ENCODE data around the gene ZNF280C. TPM values are rescaled to one million over a fixed set of nuclear protein-coding genes. Genes with fewer than 3 reads are reported as not detected.

The ZNF280C gene
- total and polyA plus RNA-seq, 2 of the 13 experiments (the other 11 are each of a cell fraction or from before 2014, with no cell fraction given) = 3.0 to 3.3 TPM

DNA sequence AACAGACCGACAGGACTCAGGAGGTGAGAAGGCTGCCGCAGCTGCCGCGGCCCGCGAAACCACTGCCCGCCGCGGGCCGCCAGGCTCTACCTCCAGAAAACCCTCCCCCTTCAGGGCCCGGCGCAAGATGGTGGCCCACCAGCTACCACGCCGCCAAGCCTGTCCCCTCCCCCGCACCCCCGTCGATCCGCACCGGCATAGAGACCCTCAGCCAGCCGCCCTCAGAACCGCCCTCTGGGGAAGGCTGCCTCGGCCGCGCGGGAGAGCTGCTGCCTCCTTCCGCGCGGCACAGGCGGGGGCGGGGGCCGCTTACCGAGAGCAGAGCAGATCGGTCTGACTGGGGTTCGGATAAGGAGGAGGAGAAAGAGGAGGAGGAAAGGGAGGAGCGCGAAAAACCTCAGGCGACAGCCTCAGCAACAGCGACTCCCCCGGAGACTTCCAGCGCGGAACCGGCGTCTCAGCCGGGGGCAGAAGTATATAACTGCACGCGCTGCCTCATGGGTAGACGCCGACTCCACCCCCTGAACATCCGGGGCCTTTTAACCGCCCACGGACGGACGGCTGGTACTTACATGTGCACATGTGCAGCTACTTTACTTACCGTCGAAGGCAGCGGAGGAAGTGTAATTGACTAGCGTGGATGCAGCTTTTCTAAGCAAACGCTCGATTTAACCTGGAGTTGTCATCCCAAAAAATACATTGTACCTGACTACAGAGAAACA is at the start of gene ZNF280C (continued):
- TF ChIP-seq, protein P1, sequence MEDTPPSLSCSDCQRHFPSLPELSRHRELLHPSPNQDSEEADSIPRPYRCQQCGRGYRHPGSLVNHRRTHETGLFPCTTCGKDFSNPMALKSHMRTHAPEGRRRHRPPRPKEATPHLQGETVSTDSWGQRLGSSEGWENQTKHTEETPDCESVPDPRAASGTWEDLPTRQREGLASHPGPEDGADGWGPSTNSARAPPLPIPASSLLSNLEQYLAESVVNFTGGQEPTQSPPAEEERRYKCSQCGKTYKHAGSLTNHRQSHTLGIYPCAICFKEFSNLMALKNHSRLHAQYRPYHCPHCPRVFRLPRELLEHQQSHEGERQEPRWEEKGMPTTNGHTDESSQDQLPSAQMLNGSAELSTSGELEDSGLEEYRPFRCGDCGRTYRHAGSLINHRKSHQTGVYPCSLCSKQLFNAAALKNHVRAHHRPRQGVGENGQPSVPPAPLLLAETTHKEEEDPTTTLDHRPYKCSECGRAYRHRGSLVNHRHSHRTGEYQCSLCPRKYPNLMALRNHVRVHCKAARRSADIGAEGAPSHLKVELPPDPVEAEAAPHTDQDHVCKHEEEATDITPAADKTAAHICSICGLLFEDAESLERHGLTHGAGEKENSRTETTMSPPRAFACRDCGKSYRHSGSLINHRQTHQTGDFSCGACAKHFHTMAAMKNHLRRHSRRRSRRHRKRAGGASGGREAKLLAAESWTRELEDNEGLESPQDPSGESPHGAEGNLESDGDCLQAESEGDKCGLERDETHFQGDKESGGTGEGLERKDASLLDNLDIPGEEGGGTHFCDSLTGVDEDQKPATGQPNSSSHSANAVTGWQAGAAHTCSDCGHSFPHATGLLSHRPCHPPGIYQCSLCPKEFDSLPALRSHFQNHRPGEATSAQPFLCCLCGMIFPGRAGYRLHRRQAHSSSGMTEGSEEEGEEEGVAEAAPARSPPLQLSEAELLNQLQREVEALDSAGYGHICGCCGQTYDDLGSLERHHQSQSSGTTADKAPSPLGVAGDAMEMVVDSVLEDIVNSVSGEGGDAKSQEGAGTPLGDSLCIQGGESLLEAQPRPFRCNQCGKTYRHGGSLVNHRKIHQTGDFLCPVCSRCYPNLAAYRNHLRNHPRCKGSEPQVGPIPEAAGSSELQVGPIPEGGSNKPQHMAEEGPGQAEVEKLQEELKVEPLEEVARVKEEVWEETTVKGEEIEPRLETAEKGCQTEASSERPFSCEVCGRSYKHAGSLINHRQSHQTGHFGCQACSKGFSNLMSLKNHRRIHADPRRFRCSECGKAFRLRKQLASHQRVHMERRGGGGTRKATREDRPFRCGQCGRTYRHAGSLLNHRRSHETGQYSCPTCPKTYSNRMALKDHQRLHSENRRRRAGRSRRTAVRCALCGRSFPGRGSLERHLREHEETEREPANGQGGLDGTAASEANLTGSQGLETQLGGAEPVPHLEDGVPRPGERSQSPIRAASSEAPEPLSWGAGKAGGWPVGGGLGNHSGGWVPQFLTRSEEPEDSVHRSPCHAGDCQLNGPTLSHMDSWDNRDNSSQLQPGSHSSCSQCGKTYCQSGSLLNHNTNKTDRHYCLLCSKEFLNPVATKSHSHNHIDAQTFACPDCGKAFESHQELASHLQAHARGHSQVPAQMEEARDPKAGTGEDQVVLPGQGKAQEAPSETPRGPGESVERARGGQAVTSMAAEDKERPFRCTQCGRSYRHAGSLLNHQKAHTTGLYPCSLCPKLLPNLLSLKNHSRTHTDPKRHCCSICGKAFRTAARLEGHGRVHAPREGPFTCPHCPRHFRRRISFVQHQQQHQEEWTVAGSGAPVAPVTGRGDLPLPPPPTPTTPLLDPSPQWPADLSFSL (CRISPR knock-in tag; IDR thresholded peaks at IDR 0.05) = no peak
- TF ChIP-seq ZNF879 (CRISPR knock-in tag; IDR thresholded peaks at IDR 0.05) (no peak), TMF1 (CRISPR knock-in tag; IDR thresholded peaks at IDR 0.05; ENCODE audit: low read depth) (no peak), RFX5 (IDR thresholded peaks at IDR 0.05; ENCODE audit: low read depth, low read length) (no peak), NRL (CRISPR knock-in tag; IDR thresholded peaks at IDR 0.05; ENCODE audit: borderline replicate concordance) (no peak; the same call in 1 of the 2 replicates), MIER2 (CRISPR knock-in tag; IDR thresholded peaks at IDR 0.05) (no peak), ARID2 (CRISPR knock-in tag; IDR thresholded peaks at IDR 0.05; ENCODE audit: borderline replicate concordance) (no peak), ZSCAN25 (CRISPR knock-in tag; IDR thresholded peaks at IDR 0.05) (0 out of 2 replicates have a peak, but pooled peaks have one; percentile 23), POLR2G (IDR thresholded peaks at IDR 0.05; ENCODE audit: low read depth, low read length) (peak; percentile 95), GABPA (IDR thresholded peaks at IDR 0.05; ENCODE audit: low read depth, low read length) (no peak), GABPA (CRISPR knock-in tag; IDR thresholded peaks at IDR 0.05; ENCODE audit: low read depth) (peak; percentile 51; the same call in 1 of the 2 replicates), ONECUT2 (CRISPR knock-in tag; IDR thresholded peaks at IDR 0.05) (no peak)
- TF ChIP-seq, protein P2, sequence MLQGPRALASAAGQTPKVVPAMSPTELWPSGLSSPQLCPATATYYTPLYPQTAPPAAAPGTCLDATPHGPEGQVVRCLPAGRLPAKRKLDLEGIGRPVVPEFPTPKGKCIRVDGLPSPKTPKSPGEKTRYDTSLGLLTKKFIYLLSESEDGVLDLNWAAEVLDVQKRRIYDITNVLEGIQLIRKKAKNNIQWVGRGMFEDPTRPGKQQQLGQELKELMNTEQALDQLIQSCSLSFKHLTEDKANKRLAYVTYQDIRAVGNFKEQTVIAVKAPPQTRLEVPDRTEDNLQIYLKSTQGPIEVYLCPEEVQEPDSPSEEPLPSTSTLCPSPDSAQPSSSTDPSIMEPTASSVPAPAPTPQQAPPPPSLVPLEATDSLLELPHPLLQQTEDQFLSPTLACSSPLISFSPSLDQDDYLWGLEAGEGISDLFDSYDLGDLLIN (CRISPR knock-in tag; IDR thresholded peaks at IDR 0.05; ENCODE audit: borderline replicate concordance) = no peak
- TF ChIP-seq, protein P3, sequence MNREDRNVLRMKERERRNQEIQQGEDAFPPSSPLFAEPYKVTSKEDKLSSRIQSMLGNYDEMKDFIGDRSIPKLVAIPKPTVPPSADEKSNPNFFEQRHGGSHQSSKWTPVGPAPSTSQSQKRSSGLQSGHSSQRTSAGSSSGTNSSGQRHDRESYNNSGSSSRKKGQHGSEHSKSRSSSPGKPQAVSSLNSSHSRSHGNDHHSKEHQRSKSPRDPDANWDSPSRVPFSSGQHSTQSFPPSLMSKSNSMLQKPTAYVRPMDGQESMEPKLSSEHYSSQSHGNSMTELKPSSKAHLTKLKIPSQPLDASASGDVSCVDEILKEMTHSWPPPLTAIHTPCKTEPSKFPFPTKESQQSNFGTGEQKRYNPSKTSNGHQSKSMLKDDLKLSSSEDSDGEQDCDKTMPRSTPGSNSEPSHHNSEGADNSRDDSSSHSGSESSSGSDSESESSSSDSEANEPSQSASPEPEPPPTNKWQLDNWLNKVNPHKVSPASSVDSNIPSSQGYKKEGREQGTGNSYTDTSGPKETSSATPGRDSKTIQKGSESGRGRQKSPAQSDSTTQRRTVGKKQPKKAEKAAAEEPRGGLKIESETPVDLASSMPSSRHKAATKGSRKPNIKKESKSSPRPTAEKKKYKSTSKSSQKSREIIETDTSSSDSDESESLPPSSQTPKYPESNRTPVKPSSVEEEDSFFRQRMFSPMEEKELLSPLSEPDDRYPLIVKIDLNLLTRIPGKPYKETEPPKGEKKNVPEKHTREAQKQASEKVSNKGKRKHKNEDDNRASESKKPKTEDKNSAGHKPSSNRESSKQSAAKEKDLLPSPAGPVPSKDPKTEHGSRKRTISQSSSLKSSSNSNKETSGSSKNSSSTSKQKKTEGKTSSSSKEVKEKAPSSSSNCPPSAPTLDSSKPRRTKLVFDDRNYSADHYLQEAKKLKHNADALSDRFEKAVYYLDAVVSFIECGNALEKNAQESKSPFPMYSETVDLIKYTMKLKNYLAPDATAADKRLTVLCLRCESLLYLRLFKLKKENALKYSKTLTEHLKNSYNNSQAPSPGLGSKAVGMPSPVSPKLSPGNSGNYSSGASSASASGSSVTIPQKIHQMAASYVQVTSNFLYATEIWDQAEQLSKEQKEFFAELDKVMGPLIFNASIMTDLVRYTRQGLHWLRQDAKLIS (CRISPR knock-in tag; IDR thresholded peaks at IDR 0.05) = no peak
- TF ChIP-seq, protein P4, sequence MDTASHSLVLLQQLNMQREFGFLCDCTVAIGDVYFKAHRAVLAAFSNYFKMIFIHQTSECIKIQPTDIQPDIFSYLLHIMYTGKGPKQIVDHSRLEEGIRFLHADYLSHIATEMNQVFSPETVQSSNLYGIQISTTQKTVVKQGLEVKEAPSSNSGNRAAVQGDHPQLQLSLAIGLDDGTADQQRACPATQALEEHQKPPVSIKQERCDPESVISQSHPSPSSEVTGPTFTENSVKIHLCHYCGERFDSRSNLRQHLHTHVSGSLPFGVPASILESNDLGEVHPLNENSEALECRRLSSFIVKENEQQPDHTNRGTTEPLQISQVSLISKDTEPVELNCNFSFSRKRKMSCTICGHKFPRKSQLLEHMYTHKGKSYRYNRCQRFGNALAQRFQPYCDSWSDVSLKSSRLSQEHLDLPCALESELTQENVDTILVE (CRISPR knock-in tag; IDR thresholded peaks at IDR 0.05) = peak; percentile 72
